Loucy (cell line): Measurements from ENCODE around the gene NSFL1C.

Experiments used
- CTCF ChIP-seq: fragments of 200-600 bp; sonication (generic); conservative IDR thresholded peaks from 2 replicates; pipeline ENCODE4 v1.5.1; 2014; ENCODE audit warnings: mild to moderate bottlenecking, antibody characterized with exemption, low read length
- EZH2phosphoT487 ChIP-seq: fragments of 200-600 bp; IDR thresholded peaks from 2 replicates; pipeline ENCODE4 v1.6.1; 2018; ENCODE audit warnings: antibody characterized with exemption, mild to moderate bottlenecking, moderate library complexity, borderline replicate concordance

GRCh38 chr20:1403624-1404023 lies 63.0 kb downstream of the NSFL1C start:
- TF ChIP-seq CTCF = no peak
- no peak for TF ChIP-seq EZH2phosphoT487
